Type B pancreatic cell (in vitro differentiated cells): ENCODE results near the gene PYGM. TPM values are rescaled to one million over a fixed set of nuclear protein-coding genes. Genes with fewer than 3 reads are reported as not detected.

Experiments used
- DNase-seq: peaks from one replicate; pipeline ENCODE4 v3.0.0; 2021; ENCODE audit warnings: mixed read lengths; ENCODE audit not compliant: unreplicated experiment; ENCODE audit errors: extremely low spot score
- H3K27ac Mint-ChIP-seq: 2 replicates; pipeline ENCODE4 v1.8.0; 2021; ENCODE audit warnings: mild to moderate bottlenecking, mixed read lengths
- H3K27me3 Mint-ChIP-seq: 2 replicates; pipeline ENCODE4 v1.8.0; 2021; ENCODE audit warnings: mixed read lengths
- H3K36me3 Mint-ChIP-seq: 2 replicates; pipeline ENCODE4 v1.8.0; 2021; ENCODE audit warnings: mixed read lengths
- H3K4me1 Mint-ChIP-seq: one replicate; pipeline ENCODE4 v1.8.0; 2021; ENCODE audit warnings: mixed read lengths; ENCODE audit not compliant: unreplicated experiment
- H3K4me3 Mint-ChIP-seq: 2 replicates; pipeline ENCODE4 v1.8.0; 2021; ENCODE audit warnings: mild to moderate bottlenecking, mixed read lengths
- H3K9me3 Mint-ChIP-seq: 2 replicates; pipeline ENCODE4 v1.8.0; 2021; ENCODE audit warnings: mixed read lengths
- CTCF ChIP-seq: fragments of 200-600 bp; sonication (generic); conservative IDR thresholded peaks from 2 replicates; pipeline ENCODE4 v1.5.0; 2021; ENCODE audit warnings: antibody characterized with exemption, mild to moderate bottlenecking
- total RNA-seq: library from RNA; stranded (reverse); gene quantifications from 2 replicates; pipeline ENCODE4 v1.2.1, GENCODE V29; 2021; ENCODE audit warnings: low replicate concordance

The PYGM gene
- total RNA-seq, 1 donor from 2014 or later, result 239 TPM

GRCh38 chr11:64772303-64773018 lies 12.7 kb upstream of the PYGM start:
- Mint-ChIP-seq H3K27me3 (no peaks in the 10 kb centered on the region), H3K36me3 (peaks cover 76% of the 10 kb centered on the region), H3K4me1 (peaks cover 26% of the 10 kb centered on the region), H3K9me3 (no peaks in the 10 kb centered on the region), H3K27ac (peak overlapping the region; percentile 53), H3K4me3 (no peak overlapping the region)
- DNase-seq, result no peak
- TF ChIP-seq CTCF, result no peak

- Mint-ChIP-seq H3K4me3 (no peak overlapping the region), H3K4me1 (peaks cover 22% of the 10 kb centered on the region), H3K27me3 (no peaks in the 10 kb centered on the region), H3K27ac (no peak overlapping the region), H3K36me3 (peaks cover 70% of the 10 kb centered on the region), H3K9me3 (no peaks in the 10 kb centered on the region)
- no peak for DNase-seq
- TF ChIP-seq CTCF, result no peak
These were observed 12.1 kb upstream of the PYGM start for GRCh38 chr11:64771861-64772260.

GRCh38 chr11:64770120-64770519 lies 10.3 kb upstream of the PYGM start:
- Mint-ChIP-seq H3K27ac (no peak overlapping the region), H3K4me1 (peaks cover 14% of the 10 kb centered on the region), H3K36me3 (peaks cover 58% of the 10 kb centered on the region), H3K4me3 (no peak overlapping the region), H3K9me3 (no peaks in the 10 kb centered on the region), H3K27me3 (no peaks in the 10 kb centered on the region)
- TF ChIP-seq CTCF, result no peak
- DNase-seq, result no peak

GRCh38 chr11:64769283-64769682 lies 9.5 kb upstream of the PYGM start:
- no peak overlapping the region for H3K27ac Mint-ChIP-seq
- peaks cover 62% of the 10 kb centered on the region for H3K36me3 Mint-ChIP-seq

GRCh38 chr11:64768300-64768694 lies 8.5 kb upstream of the PYGM start:
- H3K27me3 Mint-ChIP-seq, result no peaks in the 10 kb centered on the region
- DNase-seq, result no peak
- H3K4me3 Mint-ChIP-seq, result no peak overlapping the region
- peaks cover 60% of the 10 kb centered on the region for H3K36me3 Mint-ChIP-seq
- TF ChIP-seq CTCF, result no peak
- peaks cover 28% of the 10 kb centered on the region for H3K4me1 Mint-ChIP-seq
- no peaks in the 10 kb centered on the region for H3K9me3 Mint-ChIP-seq
- H3K27ac Mint-ChIP-seq, result peak overlapping the region; percentile 50

More at GRCh38 chr11:64769283-64769682, 9.5 kb upstream of the PYGM start:
- no peaks in the 10 kb centered on the region for H3K27me3 Mint-ChIP-seq
- H3K4me3 Mint-ChIP-seq, result no peak overlapping the region
- DNase-seq, result no peak
- no peaks in the 10 kb centered on the region for H3K9me3 Mint-ChIP-seq
- TF ChIP-seq CTCF, result no peak
- peaks cover 20% of the 10 kb centered on the region for H3K4me1 Mint-ChIP-seq
